GM18526 (cell line): ENCODE measurements around the gene CCDC188.

Source experiments
- POLR2A ChIP-seq: IDR thresholded peaks from 3 replicates; pipeline ENCODE4 v1.6.1; 2011; ENCODE audit not compliant: insufficient read length; ENCODE audit errors: extremely low read depth

Gene CCDC188

DNA sequence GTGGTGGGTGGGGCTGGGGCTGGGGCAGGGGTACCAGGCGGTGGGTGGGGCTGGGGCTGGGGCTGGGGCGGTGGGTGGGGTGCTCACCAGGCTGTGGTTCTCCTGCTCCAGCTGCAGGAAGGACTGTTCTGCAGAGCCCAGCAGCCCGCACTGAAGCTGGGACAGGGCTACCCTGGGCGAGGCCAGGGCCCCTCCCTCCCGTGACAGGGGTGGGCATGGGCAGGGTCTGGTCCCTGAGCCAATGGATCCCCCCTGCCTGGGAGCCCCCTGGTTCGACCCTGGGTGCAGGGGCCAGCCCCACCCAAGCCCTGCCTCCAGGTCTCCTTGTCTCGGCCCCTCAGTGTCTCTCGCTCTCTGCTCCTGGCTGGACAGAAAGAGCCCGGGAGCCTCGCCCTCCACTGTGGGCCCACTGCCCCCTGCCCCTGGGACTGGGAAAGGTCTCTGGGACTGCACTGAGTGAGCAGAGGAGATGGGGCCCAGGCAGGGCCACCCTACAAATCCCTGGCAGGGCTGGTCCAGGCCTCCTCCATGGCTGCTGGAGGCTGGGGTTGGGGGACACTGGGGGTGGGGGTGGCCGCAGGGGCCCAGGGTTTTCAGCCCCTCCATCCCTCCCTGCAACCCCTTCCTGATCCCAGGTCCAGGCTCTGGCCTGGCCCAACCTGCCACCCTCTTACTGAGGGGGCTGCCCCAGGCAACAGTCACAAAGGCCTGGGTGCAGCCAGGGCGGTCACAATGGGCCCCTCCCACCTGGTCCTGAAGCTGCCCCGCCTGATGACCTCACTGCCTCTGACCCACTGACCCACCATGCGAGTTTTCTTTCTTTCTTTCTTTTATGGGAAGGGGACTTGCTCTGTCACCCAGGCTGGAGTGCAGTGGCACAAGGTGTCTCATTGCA is at the start of gene CCDC188:
Gene CCDC188 (minus strand): TSS at position 675 of the 895 bp plus-strand sequence. CDS start 69 bp downstream, at position 606.
- TF ChIP-seq POLR2A, result no peak

- TF ChIP-seq POLR2A, result no peak
These were observed 49.1 kb upstream of the CCDC188 start for GRCh38 chr22:20199906-20200305.

- TF ChIP-seq POLR2A, result no peak
These were observed 48.6 kb upstream of the CCDC188 start for GRCh38 chr22:20199413-20199842.

GRCh38 chr22:20198557-20199319 is 47.9 kb upstream of the CCDC188 start:
- no peak for TF ChIP-seq POLR2A

- TF ChIP-seq POLR2A, result no peak
These were observed 46.7 kb upstream of the CCDC188 start for GRCh38 chr22:20197407-20198030.

- TF ChIP-seq POLR2A, result no peak
These were observed 45.4 kb upstream of the CCDC188 start for GRCh38 chr22:20196094-20196842.

DNA sequence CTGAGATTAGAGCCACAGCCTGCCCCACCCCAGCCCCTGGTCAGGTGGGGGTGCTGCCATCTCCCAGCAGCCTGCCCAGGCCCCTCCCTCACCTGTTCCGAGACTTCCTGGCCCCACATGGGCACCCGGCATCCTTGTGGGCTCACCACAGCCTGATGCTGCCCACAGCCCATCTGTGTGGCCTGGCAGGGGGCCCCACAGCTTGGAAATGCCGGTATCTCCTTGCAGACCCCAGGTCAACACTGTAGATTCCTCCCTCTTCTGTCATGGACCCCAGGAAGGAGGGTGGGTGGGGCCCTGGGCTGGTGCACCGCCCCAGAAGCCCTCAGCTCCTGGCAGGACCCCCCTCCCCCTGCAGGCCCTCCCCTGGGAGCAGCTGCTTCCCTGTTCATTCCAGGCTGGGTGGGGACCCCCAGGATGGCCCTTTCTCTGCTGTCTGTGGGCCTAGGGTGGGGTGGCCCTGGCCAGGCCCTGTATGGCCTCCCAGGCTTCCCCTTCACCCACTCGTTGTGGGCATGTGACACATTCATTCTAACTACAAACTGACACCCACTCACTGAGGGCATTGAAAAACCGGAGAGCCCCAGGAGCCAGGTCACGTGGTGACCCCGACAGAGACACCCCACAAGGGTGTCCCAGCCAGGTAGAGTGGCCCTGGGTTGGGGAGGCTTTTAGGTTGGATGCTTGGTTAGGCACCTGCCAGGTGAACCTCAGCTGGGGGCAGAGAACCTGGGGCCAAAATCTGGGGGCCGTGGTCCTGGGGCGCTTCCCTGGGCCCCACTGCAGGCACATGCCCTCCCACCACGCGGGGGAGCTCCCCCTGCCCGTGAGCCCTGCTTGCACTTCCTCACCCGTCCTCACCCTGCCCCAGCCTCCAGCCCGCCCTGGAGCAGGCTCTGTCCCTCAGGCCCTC is 44.1 kb upstream of the CCDC188 start:
- no peak for TF ChIP-seq POLR2A

DNA sequence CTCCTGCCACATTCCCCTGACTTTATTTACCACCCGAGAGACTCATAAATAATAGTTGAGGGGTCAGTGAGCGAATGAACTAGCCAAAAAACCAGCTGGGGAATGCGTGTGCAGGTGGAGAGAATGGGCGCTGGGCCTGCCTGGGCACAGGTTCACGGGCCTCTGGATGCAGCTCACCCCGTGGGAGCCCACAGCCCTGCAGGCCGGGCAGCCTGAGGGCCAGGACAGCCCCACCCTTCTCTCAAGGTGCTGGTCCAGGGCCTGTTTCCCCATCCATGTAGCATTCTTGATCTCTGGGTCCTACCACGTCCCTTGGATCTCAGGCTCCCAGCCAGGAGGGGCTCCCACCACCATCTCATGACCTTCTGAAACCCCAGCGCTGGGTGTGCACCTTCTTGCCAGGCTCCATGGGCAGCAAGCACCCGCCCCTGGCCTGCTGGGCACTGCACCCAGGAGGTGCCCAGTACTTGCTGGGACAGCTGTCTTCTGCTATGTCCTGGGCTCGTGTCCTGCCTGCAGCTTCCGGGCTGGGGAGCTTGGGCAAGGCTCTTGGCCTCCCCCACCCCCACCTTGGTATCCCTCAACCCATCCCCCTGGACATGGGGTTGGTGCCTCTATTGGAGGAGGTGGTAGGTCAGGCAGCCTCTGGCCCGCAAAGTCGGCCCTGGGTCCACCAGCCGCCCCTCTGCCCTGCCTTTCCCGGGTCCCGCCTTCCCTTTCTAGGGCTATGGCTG is 43.1 kb upstream of the CCDC188 start:
- TF ChIP-seq POLR2A, result no peak

DNA sequence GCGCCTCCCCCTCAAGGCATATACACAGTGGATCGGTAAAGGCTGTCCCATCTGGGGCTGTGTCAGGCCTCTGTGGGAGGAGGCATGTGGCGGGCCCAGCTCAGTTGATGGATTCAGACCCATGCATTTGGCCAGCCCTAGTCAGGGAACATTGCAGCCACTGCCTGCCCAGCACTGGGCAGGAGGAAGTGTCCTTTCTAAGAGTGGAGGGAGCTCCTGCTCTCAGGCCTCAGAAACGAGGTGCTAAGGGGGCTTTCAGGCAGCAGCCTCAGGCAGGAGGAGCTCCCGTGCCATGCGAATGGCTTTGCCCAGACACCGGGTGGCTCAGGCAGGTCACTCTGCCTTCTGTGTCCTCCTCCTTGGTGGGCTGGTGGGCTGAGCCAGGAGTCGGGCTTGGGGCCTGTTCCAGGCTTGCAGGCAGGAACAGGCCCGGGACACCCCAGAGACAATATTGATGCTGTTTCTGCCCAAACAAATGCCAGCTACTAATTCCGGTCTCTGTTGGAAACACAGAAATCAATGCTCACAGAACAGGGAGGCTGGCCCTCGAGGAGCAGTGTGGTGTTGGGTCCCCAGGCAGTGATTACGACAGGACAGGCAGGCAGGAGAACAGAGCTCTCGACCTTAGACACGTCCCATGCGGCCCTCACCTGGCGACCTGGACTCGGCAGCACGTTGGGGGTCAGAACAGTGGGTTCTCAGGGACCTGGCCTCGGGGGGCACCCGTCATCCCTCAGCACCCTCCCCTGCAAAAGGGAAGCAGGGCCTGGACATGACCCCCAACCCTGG is 42.3 kb upstream of the CCDC188 start:
- no peak for TF ChIP-seq POLR2A

GRCh38 chr22:20192293-20192971 is 41.6 kb upstream of the CCDC188 start:
- no peak for TF ChIP-seq POLR2A

GRCh38 chr22:20191803-20192202 is 40.9 kb upstream of the CCDC188 start:
- no peak for TF ChIP-seq POLR2A

DNA sequence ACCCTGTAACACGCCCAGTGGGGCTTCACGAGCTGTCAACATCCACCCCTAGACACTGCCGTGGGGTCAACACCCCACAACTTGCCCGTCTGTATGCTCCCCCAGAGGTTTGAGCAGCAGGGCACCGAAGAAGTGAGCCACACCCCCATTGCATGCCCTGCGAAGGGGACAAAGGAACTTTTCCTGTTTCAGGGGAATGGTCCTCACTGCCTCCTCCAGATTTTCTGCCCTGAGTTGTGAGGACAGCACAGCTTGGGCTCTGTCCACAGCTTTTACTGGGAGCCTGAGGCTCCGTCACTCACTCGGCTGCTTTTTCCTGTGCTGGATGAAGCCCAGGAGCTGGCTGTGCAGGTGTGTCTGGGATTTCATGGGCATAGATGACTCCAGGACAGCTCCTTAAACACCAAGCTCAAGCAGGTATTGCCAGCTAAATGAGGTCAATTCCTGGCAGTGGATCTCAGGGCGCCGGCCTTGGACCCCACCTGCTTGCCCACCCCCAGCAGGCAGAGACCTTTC is 40.2 kb upstream of the CCDC188 start:
- no peak for TF ChIP-seq POLR2A
